Central memory CD8-positive, alpha-beta T cell (primary cell): ENCODE measurements around the gene GPHN.

Experiments used
- ATAC-seq: fragments of 150-1000 bp; cut with Tn5 transposase; replicated peaks from 2 replicates; pipeline ENCODE4 v1.10.0; 2022; ENCODE audit warnings: mild to moderate bottlenecking, moderate FRiP score, moderate number of reproducible peaks; ENCODE audit not compliant: poor library complexity, severe bottlenecking; ENCODE audit errors: extremely low read depth
- DNase-seq, 2 donors: peaks; one replicate each; pipeline ENCODE4 v3.0.0; 2021; ENCODE audit warnings: low spot score in 2 of 2
- H3K27ac Mint-ChIP-seq: one replicate; pipeline ENCODE4 v1.8.0; 2022; ENCODE audit warnings: low read depth, mild to moderate bottlenecking, moderate library complexity, mixed read lengths
- H3K27me3 Mint-ChIP-seq: one replicate; pipeline ENCODE4 v1.8.0; 2022; ENCODE audit warnings: mixed read lengths
- H3K36me3 Mint-ChIP-seq: one replicate; pipeline ENCODE4 v1.8.0; 2022; ENCODE audit warnings: mild to moderate bottlenecking, moderate library complexity, mixed read lengths; ENCODE audit not compliant: insufficient read depth
- H3K4me1 Mint-ChIP-seq: one replicate; pipeline ENCODE4 v1.8.0; 2022; ENCODE audit warnings: mixed read lengths
- H3K4me3 Mint-ChIP-seq: one replicate; pipeline ENCODE4 v1.8.0; 2022; ENCODE audit warnings: mild to moderate bottlenecking, moderate library complexity, mixed read lengths
- H3K9me3 Mint-ChIP-seq: one replicate; pipeline ENCODE4 v1.8.0; 2022; ENCODE audit warnings: mixed read lengths

The GPHN gene

DNA sequence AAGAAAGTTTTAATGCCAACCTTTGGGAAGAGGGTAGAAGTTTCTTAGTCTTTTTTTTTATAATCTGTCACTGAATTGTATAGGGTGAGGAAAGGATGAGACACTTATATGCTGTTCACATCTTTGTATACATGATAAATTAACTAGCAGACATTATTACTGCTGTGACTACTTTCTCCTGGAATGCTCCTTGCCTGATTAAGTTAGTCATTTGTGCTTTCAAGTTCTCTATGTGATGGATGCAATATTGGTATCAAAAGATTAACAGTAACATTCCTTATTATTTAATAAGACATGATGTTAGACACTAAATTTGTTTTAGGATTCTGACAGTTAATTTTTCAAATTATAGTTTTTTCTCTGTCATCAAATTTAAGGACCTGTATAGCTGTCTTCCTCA is 457.9 kb downstream of the GPHN start:
- H3K27ac Mint-ChIP-seq = no peak overlapping the region
- no peak overlapping the region for H3K4me3 Mint-ChIP-seq
- H3K4me1 Mint-ChIP-seq = no peaks in the 10 kb centered on the region
- H3K36me3 Mint-ChIP-seq = no peaks in the 10 kb centered on the region
- ATAC-seq = no peak
- H3K27me3 Mint-ChIP-seq = no peaks in the 10 kb centered on the region
- no peak for DNase-seq
- H3K9me3 Mint-ChIP-seq = no peaks in the 10 kb centered on the region

DNA sequence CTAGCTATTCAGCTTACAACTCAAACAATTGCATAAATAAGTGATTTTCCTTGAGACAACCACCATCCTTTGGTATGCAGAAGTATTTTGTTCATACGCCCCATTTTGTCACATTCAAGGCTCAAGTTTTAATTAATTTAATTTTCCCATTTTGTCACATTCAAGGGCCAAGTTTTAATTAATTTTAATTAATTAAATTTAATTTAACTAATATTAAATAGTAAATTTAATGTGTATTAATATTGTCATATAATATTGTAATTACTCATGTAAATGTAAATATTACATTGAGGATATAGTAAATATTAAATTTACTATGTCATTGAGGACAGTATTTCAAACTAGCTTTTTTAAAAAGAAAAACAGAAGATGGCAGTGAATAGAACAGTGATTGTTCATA is 464.5 kb downstream of the GPHN start:
- no peaks in the 10 kb centered on the region for H3K4me1 Mint-ChIP-seq
- H3K27ac Mint-ChIP-seq = no peak overlapping the region
- H3K9me3 Mint-ChIP-seq = no peaks in the 10 kb centered on the region
- ATAC-seq (no peak), DNase-seq (no peak)
- H3K27me3 Mint-ChIP-seq = no peaks in the 10 kb centered on the region
- H3K4me3 Mint-ChIP-seq = no peak overlapping the region
- H3K36me3 Mint-ChIP-seq = peaks cover 3% of the 10 kb centered on the region

DNA sequence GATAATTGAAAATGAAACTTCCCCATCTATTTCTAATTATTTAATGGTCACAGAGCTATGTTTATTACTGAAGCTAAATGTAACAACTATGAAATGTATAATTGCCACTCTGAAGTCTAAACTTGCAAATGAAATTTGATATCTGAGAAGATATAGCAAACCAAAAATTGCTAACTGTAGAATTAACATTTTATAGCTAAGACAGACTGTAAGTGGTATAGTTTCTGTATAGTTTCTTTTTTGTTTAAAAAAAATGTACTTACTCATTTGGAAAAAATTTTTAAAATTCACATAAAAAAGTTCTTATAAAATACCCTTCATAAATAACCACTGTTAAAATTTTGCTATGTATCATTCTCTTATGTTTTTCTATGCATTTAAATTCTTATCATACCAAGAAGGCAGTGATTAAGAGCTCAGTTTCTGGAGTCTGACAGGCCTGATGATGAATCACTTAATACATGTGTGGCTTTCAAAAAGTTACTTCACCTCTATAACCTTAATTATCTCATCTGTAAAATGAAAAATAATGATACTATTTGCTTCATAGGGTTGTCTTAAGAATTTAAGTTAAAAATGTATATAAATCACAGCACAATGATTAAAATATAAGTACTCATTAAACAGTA is 466.6 kb downstream of the GPHN start:
- H3K4me1 Mint-ChIP-seq = no peaks in the 10 kb centered on the region
- ATAC-seq = no peak
- H3K27me3 Mint-ChIP-seq = no peaks in the 10 kb centered on the region
- H3K9me3 Mint-ChIP-seq = no peaks in the 10 kb centered on the region
- no peak overlapping the region for H3K27ac Mint-ChIP-seq
- peaks cover 3% of the 10 kb centered on the region for H3K36me3 Mint-ChIP-seq
- no peak overlapping the region for H3K4me3 Mint-ChIP-seq
- DNase-seq = no peak

DNA sequence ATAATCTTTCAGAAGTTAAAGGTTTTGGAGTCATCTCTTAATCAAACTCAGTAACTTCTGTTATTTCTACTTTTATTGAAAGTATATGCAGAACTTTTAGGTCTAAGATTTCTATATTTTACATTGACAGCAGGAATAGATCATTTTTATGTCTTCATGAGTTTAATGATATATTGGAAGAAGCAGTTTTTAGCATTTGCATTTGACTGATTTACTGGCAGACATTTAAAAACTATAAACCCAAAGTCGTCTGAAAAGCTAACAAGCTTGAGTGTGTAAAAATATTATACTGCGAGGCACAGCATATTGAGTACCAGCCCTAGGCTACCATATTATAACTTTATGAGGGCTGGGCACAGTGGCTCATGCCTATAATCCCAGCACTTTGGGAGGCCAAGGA is 467.3 kb downstream of the GPHN start:
- Mint-ChIP-seq H3K27me3 (no peaks in the 10 kb centered on the region), H3K27ac (no peak overlapping the region), H3K36me3 (peaks cover 3% of the 10 kb centered on the region), H3K4me3 (no peak overlapping the region), H3K4me1 (no peaks in the 10 kb centered on the region), H3K9me3 (no peaks in the 10 kb centered on the region)
- DNase-seq (no peak), ATAC-seq (no peak)

DNA sequence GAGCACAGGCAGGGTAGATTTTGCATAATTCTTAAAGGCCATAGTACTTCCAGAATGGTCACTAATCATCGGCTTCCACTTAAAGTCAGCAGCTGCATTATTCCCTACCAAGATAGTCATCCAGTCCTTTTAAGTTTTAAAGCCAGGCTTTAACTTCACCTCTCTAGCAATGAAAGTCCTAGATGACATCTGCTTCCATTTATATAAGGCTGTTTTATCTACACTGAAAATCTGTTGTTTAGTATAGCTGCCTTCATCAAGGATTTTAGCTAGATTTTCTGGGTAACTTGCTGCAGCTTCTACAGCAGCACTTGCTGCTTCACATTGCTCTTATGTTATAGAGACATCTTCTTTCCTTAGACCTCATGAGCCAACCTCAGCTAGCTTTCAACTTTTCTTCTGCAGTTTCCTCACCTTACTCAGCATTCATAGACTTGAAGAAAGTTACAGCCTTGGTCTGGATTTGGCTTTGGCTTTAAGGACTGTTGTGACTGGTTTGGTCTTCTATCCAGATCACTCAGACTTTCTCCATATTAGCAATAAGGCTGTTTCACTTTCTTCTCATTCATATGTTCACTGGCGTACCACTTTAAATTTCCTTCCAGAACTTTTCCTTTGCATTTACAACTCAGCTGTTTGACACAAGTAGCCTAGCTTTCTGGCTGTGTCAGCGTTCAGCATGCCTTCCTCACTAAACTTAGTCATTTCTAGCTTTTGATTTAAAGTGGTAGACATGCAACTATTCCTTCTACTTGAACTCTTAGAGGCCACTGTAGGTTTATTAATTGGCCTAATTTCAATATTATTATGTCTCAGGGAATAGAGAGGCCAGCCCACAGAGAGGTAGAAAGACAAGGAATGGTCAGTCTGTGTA is 471.4 kb downstream of the GPHN start:
- H3K27me3 Mint-ChIP-seq = no peaks in the 10 kb centered on the region
- ATAC-seq (no peak), DNase-seq (no peak)
- H3K36me3 Mint-ChIP-seq = peaks cover 3% of the 10 kb centered on the region
- no peaks in the 10 kb centered on the region for H3K4me1 Mint-ChIP-seq
- H3K4me3 Mint-ChIP-seq = no peak overlapping the region
- no peak overlapping the region for H3K27ac Mint-ChIP-seq
- no peaks in the 10 kb centered on the region for H3K9me3 Mint-ChIP-seq

DNA sequence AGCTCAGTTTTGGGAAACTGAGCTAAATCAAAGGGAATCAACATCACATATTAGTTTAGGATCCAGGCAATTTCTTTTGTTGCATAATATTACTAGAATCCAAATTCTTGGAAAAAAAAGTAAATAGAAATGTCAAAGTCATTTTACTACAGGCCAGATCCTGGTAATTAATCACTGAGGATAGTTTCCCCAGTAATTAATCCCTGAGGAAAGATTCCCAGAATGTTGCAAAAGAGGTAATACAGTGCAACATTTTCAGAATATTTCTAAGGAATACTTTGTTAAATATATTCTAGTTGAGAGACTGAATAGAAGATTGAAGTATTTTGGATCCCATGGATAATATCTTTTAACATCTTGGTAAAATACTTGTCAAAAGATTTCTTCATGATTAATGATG is 474.3 kb downstream of the GPHN start:
- ATAC-seq (no peak), DNase-seq (no peak)
- H3K9me3 Mint-ChIP-seq = no peaks in the 10 kb centered on the region
- H3K27me3 Mint-ChIP-seq = no peaks in the 10 kb centered on the region
- H3K36me3 Mint-ChIP-seq = no peaks in the 10 kb centered on the region
- H3K27ac Mint-ChIP-seq = no peak overlapping the region
- H3K4me3 Mint-ChIP-seq = no peak overlapping the region
- no peaks in the 10 kb centered on the region for H3K4me1 Mint-ChIP-seq

DNA sequence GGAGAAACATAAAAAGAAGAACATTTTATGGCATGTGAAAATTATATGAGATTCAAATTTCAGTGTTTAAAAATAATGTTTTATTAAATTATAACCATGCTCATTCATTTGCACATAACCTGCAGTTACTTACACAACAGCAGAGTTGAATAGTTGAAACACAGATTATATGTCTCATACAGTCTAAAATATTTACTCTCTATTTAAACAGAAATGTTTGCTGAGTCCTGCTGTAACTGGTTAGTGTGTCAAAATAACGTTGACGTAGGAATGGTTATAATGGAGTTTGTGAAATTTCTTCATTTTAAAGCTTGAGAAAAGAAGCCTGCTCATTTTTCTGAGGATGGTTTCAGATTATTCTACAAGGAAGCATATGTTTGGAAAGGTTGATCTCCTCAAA is 484.8 kb downstream of the GPHN start:
- Mint-ChIP-seq H3K36me3 (no peaks in the 10 kb centered on the region), H3K4me1 (no peaks in the 10 kb centered on the region), H3K27ac (no peak overlapping the region), H3K27me3 (no peaks in the 10 kb centered on the region), H3K4me3 (no peak overlapping the region), H3K9me3 (peaks cover 5% of the 10 kb centered on the region)
- DNase-seq (no peak), ATAC-seq (no peak)

DNA sequence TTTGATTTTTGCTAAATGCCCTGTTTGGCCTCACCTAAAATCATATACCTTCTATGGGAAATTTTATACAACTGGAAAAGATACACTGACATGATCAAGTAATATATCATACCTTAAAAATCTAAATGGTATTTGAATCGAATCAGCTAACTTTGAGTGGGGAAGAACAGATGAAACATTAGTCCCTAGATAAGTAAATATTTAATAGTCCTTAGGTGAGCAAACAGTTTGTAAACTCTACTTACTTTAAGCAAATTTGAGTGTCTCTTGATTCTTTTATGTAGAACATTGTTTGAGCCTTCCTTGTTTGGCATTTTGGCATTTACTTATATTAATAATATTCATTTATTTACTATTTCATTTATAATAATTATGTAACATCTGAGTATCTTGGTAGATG is 485.6 kb downstream of the GPHN start:
- H3K27me3 Mint-ChIP-seq = no peaks in the 10 kb centered on the region
- peaks cover 5% of the 10 kb centered on the region for H3K9me3 Mint-ChIP-seq
- H3K4me1 Mint-ChIP-seq = no peaks in the 10 kb centered on the region
- H3K27ac Mint-ChIP-seq = no peak overlapping the region
- no peaks in the 10 kb centered on the region for H3K36me3 Mint-ChIP-seq
- H3K4me3 Mint-ChIP-seq = no peak overlapping the region
- ATAC-seq (no peak), DNase-seq (no peak)

DNA sequence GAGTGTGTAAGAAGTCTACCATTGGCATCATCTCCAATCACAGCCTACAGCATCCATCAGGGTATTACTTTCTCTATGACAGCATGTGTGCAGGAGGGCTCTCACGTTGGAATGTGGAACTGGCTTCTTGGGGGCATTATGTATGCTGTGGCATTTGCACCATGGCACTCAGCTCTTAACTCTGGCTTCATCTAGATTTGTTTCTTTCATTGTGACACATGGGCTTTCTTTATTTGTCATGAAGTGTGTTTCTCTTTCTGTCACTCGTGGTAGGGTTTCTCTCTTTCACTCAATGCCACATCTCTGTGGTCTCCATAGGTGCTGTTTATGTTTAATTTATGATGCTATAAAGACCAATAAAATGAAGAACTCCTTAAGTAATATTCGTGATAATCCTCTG is 490.1 kb downstream of the GPHN start:
- Mint-ChIP-seq H3K27ac (no peak overlapping the region), H3K9me3 (peaks cover 5% of the 10 kb centered on the region), H3K4me3 (no peak overlapping the region), H3K36me3 (no peaks in the 10 kb centered on the region), H3K27me3 (no peaks in the 10 kb centered on the region), H3K4me1 (no peaks in the 10 kb centered on the region)
- no peak for DNase-seq
- ATAC-seq = no peak

DNA sequence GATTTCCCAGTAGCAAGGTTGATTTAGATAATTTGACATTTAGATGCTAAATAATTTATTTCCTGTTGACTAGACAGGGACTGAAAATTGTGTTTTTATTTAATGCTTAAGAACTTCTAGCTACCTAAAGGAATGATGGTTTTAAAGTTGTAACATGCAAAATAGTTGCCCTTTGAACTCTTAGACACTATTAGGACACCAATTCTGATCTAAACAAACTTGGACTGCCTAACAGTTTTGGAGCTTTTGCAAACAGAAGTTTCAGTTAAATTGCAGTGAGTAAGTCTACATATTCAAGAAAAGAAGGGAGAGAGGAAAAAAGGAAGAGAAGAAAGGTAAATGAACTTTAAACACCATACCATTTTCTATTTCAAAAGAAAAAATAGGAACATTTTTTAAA is 492.0 kb downstream of the GPHN start:
- DNase-seq (no peak), ATAC-seq (no peak)
- peaks cover 2% of the 10 kb centered on the region for H3K9me3 Mint-ChIP-seq
- H3K27ac Mint-ChIP-seq = no peak overlapping the region
- no peak overlapping the region for H3K4me3 Mint-ChIP-seq
- H3K27me3 Mint-ChIP-seq = no peaks in the 10 kb centered on the region
- H3K4me1 Mint-ChIP-seq = no peaks in the 10 kb centered on the region
- H3K36me3 Mint-ChIP-seq = no peaks in the 10 kb centered on the region

DNA sequence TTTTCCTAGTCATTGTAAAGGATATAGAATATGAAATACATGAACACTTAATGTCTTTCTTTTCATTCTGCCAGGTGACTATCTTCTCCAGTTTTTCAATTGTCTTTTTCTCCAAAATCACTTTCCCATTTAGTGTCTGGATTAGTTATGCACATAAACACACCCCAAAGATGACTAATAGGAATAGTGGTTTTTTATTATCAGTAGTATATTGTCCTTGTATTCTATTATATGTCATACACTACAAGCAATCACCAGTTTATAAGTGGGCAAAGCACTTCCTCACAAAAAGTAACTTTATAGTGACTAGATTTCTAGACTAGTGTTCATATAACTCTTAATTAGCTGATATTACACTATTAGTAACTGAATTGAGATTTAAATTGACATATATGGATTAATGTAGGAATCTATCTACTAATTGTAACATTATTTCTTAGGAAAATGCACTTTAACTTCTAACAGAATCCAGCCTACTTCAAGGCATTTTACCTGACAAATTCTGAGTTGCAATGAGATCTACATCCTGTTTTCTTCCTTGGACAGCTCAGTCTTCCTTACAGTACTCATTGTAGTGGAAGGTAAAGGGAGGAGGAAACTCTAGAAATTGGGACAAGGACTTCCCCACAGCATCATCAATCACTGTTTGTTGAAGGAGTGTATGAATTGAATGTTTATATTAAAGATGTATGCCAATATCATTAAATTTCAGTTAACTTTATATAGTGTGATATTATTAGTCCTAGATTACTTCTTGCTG is 495.2 kb downstream of the GPHN start:
- H3K27ac Mint-ChIP-seq = no peak overlapping the region
- no peaks in the 10 kb centered on the region for H3K4me1 Mint-ChIP-seq
- no peak for DNase-seq
- no peaks in the 10 kb centered on the region for H3K27me3 Mint-ChIP-seq
- H3K4me3 Mint-ChIP-seq = no peak overlapping the region
- H3K36me3 Mint-ChIP-seq = no peaks in the 10 kb centered on the region
- no peak for ATAC-seq
- no peaks in the 10 kb centered on the region for H3K9me3 Mint-ChIP-seq

DNA sequence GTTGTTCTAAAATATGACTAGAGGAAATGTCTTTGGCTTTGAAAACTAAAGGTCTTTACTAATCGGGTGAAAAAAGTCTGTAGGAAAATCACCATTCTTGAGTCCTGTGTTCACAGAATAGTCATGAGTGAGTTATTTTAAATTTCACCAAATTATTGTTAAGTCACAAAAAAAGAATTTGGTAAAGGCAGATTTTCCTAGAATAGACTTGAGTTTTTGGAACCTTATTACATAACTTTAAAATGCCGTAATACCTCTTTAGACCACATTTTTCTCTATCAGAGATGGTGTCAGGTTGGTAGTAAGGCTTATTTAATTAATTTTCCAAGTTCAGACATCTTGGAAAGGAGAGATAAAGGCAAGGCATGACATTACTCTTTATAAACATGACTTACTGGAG is 496.6 kb downstream of the GPHN start:
- Mint-ChIP-seq H3K27me3 (no peaks in the 10 kb centered on the region), H3K4me1 (no peaks in the 10 kb centered on the region), H3K4me3 (no peak overlapping the region), H3K9me3 (no peaks in the 10 kb centered on the region), H3K36me3 (no peaks in the 10 kb centered on the region), H3K27ac (no peak overlapping the region)
- DNase-seq (no peak), ATAC-seq (no peak)

DNA sequence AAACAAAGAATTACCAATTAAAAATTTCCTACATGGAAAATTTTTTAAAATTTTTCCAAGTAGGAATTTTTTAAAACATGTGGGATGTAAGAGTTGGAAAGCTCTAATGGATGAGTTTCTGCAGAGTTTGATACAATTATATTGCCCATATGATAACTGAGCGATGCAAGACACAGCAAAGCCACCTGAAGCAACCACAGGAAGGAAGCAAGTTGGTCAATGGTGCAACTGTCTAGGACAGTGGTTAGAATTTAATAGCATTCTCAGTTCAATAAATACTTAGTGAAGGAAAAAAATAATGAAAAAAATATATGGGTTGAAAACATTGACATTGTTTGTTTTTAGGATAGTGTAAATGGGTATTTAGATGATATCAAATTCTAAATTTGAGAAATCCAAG is 502.7 kb downstream of the GPHN start:
- Mint-ChIP-seq H3K9me3 (no peaks in the 10 kb centered on the region), H3K4me3 (no peak overlapping the region), H3K27ac (no peak overlapping the region), H3K36me3 (no peaks in the 10 kb centered on the region), H3K27me3 (no peaks in the 10 kb centered on the region), H3K4me1 (no peaks in the 10 kb centered on the region)
- no peak for DNase-seq
- ATAC-seq = no peak
